ENCODE results near the gene AP3B1. TPM values are rescaled to one million over a fixed set of nuclear protein-coding genes. Genes with fewer than 3 reads are reported as not detected.

Gene AP3B1
- total and polyA plus RNA-seq, 2 of the 8 experiments (the other 6 are each of a cell fraction or from before 2014, with no cell fraction given), result 45.8 to 48.3 TPM

GRCh38 chr5:78103232-78103918 is 191.1 kb downstream of the AP3B1 start:
- no peak for FAIRE-seq
- H3K9ac ChIP-seq (replicated peaks in 1 of 4; ENCODE audit: extremely low read depth in 1 of 4, low read depth in 3 of 4, low read length in 3 of 4), result no peak overlapping the region
- H3K27ac ChIP-seq (ENCODE audit: low read depth, low read length), result no peak overlapping the region
- no peak overlapping the region for H3K4me3 ChIP-seq (ENCODE audit: extremely low read depth in 1 of 4, insufficient read depth in 2 of 4, low read depth in 3 of 4, low read length in 4 of 4)
- no peaks in the 10 kb centered on the region for H3K23me2 ChIP-seq (ENCODE audit: low read depth, low read length)
- no peak overlapping the region for H3K56ac ChIP-seq (replicated peaks; ENCODE audit: insufficient read length, low read depth, low read length)
- peaks cover 0 to 21% (median 7%) of the 10 kb centered on the region in 4 experiments; a peak in 4 of 8 replicates for H3K36me3 ChIP-seq (ENCODE audit: control insufficient read depth in 2 of 4, insufficient read depth in 4 of 4, low read length in 3 of 4)
- no peak overlapping the region for H4K91ac ChIP-seq (replicated peaks; ENCODE audit: insufficient read length, low read length)
- no peaks in the 10 kb centered on the region; a peak in 1 of 4 replicates for H3K9me3 ChIP-seq (ENCODE audit: insufficient read depth in 2 of 2, low read depth in 1 of 2, low read length in 1 of 2)
- no peak overlapping the region for H2BK12ac ChIP-seq (ENCODE audit: low read depth, low read length)
- H2BK5ac ChIP-seq (ENCODE audit: low read depth, low read length), result no peak overlapping the region
- no peak overlapping the region for H2BK15ac ChIP-seq (ENCODE audit: low read length)
- H3K18ac ChIP-seq (ENCODE audit: extremely low read depth, low read length), result no peak overlapping the region
- no peak overlapping the region for H4K5ac ChIP-seq (ENCODE audit: insufficient read length, low read depth, low read length)
- no peak overlapping the region for H3K4me2 ChIP-seq (ENCODE audit: insufficient read depth in 1 of 2, low read depth in 2 of 2, low read length in 2 of 2)
- 88 to 100% methylated on average over 2 to 4 of the region's 4 CpGs for whole genome bisulfite sequencing, 2 experiments (ENCODE audit: extremely low coverage in 1 of 2, insufficient coverage in 1 of 2, insufficient read length in 1 of 2, insufficient replicate concordance in 2 of 2, low coverage in 1 of 2, low lambda C conversion rate in 2 of 2, missing lambda C conversion rate in 1 of 2)
- DNase-seq (ENCODE audit: low read depth in 1 of 2, low spot score in 2 of 2), result no peak
- no peak overlapping the region for H2AFZ ChIP-seq (ENCODE audit: low read length)
- no peak overlapping the region for H2BK20ac ChIP-seq (ENCODE audit: low read length)
- no peaks in the 10 kb centered on the region for H4K20me1 ChIP-seq (replicated peaks in 1 of 2; ENCODE audit: control insufficient read depth in 1 of 2, insufficient read depth in 2 of 2, low read length in 2 of 2)
- ChIA-PET POLR2A (ENCODE audit: partially characterized antibody) (no interaction called here), CTCF (ENCODE audit: partially characterized antibody) (no interaction called here)
- H3K79me1 ChIP-seq (ENCODE audit: low read depth, low read length), result no peaks in the 10 kb centered on the region
- no peak overlapping the region for H4K8ac ChIP-seq (ENCODE audit: extremely low read depth, insufficient read depth, low read length)
- no peaks in the 10 kb centered on the region for H3K4me1 ChIP-seq (replicated peaks in 1 of 4; ENCODE audit: control insufficient read depth in 3 of 4, insufficient read depth in 4 of 4, low read length in 3 of 4)
- no peaks in the 10 kb centered on the region for H3K27me3 ChIP-seq (replicated peaks in 1 of 4; ENCODE audit: control insufficient read depth in 3 of 4, extremely low read depth in 1 of 4, insufficient read depth in 3 of 4, low read length in 3 of 4)
- H3K14ac ChIP-seq (ENCODE audit: insufficient read length), result no peak overlapping the region
- no peak overlapping the region for H3K23ac ChIP-seq (ENCODE audit: insufficient read length)
- H2AK5ac ChIP-seq (ENCODE audit: low read depth, low read length), result no peak overlapping the region
- no peak overlapping the region for H2BK120ac ChIP-seq (replicated peaks; ENCODE audit: low read depth, low read length)
- no peak overlapping the region for H3K4ac ChIP-seq (replicated peaks; ENCODE audit: insufficient read length, low read depth, low read length)
- no peaks in the 10 kb centered on the region for H3K79me2 ChIP-seq (ENCODE audit: control insufficient read depth in 1 of 2, insufficient read depth in 2 of 2, low read length in 2 of 2)
- TF ChIP-seq CREB1 (IDR thresholded peaks at IDR 0.05) (no peak), CTCF (IDR thresholded peaks at IDR 0.05; ENCODE audit: control extremely low read depth in 1 of 3, insufficient read depth in 1 of 3, low read depth in 1 of 3, low read length in 3 of 3) (no peak), GABPA (IDR thresholded peaks at IDR 0.05; ENCODE audit: borderline replicate concordance, insufficient read depth, low read length) (no peak), USF2 (IDR thresholded peaks at IDR 0.05; ENCODE audit: low read length) (no peak), POLR2AphosphoS5 (IDR thresholded peaks at IDR 0.05; ENCODE audit: low read depth, low read length) (no peak), ATF3 (IDR thresholded peaks at IDR 0.05; ENCODE audit: insufficient read depth, low read depth, low read length) (no peak), HDAC6 (IDR thresholded peaks at IDR 0.05; ENCODE audit: low read depth, low read length) (no peak), PHF8 (conservative IDR thresholded peaks at IDR 0.05; ENCODE audit: low read depth, low read length) (no peak), BCL11A (IDR thresholded peaks at IDR 0.05; ENCODE audit: low read depth in 2 of 2, low read length in 2 of 2) (no peak)

Data from H1 (cell line).